Measurements from ENCODE around the gene BRD3OS. TPM values are rescaled to one million over a fixed set of nuclear protein-coding genes. Genes with fewer than 3 reads are reported as not detected.

BRD3OS gene
- total and polyA plus RNA-seq, 2 of the 13 experiments (the other 11 are each of a cell fraction or from before 2014, with no cell fraction given), result 4.9 to 5.7 TPM

DNA sequence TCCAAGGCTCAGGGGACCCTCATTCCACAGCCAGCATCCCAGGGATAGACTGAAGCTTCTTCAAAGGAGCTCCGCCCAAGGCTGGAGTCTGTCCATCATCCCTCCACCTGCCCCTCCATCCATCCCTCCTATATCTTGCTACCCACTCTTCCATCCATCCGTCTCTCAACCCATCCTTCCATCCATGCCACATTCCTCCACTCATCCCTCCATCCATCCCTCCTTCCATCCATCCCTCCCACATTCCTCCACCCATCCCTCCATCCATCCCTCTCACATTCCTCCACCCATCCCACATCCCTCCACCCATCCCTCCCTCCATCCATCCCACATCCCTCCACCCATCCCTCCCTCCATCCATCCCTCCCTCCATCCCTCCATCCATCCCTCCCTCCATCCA is 27.7 kb upstream of the BRD3OS start:
- BruUV-seq (replicated peaks), result no TSS peak
- POLR2A ChIA-PET, result no interaction called here
- in situ Hi-C loops (cut with HindIII; ENCODE audit: extremely low pct_ligation_motif_present, low pct_unique_long_range_greater_than_20kb), result no loop called here

DNA sequence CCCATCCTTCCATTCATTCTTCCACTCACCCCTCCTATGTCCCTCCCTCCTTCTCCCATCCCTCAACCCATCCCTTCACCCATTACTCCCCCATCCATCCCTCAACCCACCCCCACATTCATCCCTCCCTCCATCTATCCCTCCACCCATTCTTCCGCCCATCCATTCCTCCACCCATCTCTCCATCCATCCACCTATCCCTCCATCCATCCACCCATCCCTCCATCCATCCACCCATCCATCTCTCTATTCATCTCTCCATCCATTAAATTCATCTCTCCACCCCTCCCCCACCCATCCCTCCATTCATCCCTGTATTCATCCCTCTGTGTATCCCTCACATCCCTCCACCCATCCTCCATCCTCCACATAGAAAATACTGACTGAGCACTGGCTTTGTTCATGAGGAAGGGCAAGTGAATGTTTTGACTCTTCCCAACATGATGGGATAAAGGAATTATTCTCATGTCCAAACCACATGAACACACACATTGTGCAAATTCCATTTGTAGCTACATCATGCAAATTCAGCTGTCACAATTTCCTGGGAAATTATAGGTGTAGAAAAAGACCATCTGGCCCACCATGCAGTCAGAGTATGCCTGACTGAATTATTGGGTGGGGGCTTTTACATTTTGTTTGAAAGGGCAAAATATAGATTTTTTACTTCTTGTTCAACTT is 26.2 kb upstream of the BRD3OS start:
- H4K20me1 ChIP-seq (ENCODE audit: insufficient read depth, low read length), result 0 out of 2 replicates have a peak, but pooled peaks cover 4% of the 10 kb centered on the region
- H3K4me3 ChIP-seq (replicated peaks in 1 of 3; ENCODE audit: insufficient read depth in 1 of 3, low read depth in 2 of 3, low read length in 3 of 3), result no peak overlapping the region
- no peak overlapping the region for H3K9ac ChIP-seq (ENCODE audit: insufficient read depth, low read depth, low read length)
- ATAC-seq (no peak), DNase-seq (ENCODE audit: low spot score) (no peak), FAIRE-seq (no peak)
- intact Hi-C loops (cut with micrococcal nuclease; ENCODE audit: unreplicated experiment) (no loop called here), in situ Hi-C loops (cut with HindIII; ENCODE audit: extremely low pct_ligation_motif_present, low pct_unique_long_range_greater_than_20kb) (no loop called here)
- 91% methylated on average over 1 of the region's 1 CpG for WGBS (ENCODE audit: low lambda C conversion rate)
- H3K27me3 ChIP-seq (ENCODE audit: control insufficient read depth in 1 of 2, insufficient read depth in 2 of 2, low read length in 2 of 2), result no peaks in the 10 kb centered on the region; a peak in 1 of 5 replicates
- no peak overlapping the region for H3K27ac ChIP-seq (ENCODE audit: extremely low read length, insufficient read depth, low read length)
- no TSS peak for BruUV-seq (replicated peaks)
- no peaks in the 10 kb centered on the region for H3K9me3 ChIP-seq (ENCODE audit: low read length)
- no peak overlapping the region for H2AFZ ChIP-seq (ENCODE audit: low read length)
- CTCF ChIA-PET (ENCODE audit: low intra/inter-chr PET ratio, low total read pairs), result no interaction called here
- POLR2A ChIA-PET, result no interaction called here
- H3K36me3 ChIP-seq (replicated peaks in 1 of 2; ENCODE audit: control insufficient read depth in 1 of 2, insufficient read depth in 2 of 2, low read length in 2 of 2), result no peaks in the 10 kb centered on the region
- no peak overlapping the region for H3K4me2 ChIP-seq (ENCODE audit: low read depth, low read length)
- no peaks in the 10 kb centered on the region for H3K79me2 ChIP-seq (ENCODE audit: insufficient read depth, low read length)
- peaks cover 19% of the 10 kb centered on the region for H3K4me1 ChIP-seq (ENCODE audit: insufficient read depth, low read length)
- TF ChIP-seq SOX6 (IDR thresholded peaks at IDR 0.05), result no peak
- TF ChIP-seq SOX6 (CRISPR knock-in tag; IDR thresholded peaks at IDR 0.05), result no peak
- TF ChIP-seq NPAS2 (CRISPR knock-in tag; IDR thresholded peaks at IDR 0.05; ENCODE audit: borderline replicate concordance), result no peak
- TF ChIP-seq ZNF883 (CRISPR knock-in tag; IDR thresholded peaks at IDR 0.05; ENCODE audit: not compliant biosample characterization), result no peak
- no peak for TF ChIP-seq SETDB1 (CRISPR knock-in tag; IDR thresholded peaks at IDR 0.05; ENCODE audit: borderline replicate concordance)
- TF ChIP-seq SCMH1 (CRISPR knock-in tag; IDR thresholded peaks at IDR 0.05; ENCODE audit: borderline replicate concordance), result no peak
- TF ChIP-seq MED1 (CRISPR knock-in tag; IDR thresholded peaks at IDR 0.05), result no peak
- TF ChIP-seq ZNF256 (CRISPR knock-in tag; conservative IDR thresholded peaks at IDR 0.05), result no peak
- TF ChIP-seq, protein P1, sequence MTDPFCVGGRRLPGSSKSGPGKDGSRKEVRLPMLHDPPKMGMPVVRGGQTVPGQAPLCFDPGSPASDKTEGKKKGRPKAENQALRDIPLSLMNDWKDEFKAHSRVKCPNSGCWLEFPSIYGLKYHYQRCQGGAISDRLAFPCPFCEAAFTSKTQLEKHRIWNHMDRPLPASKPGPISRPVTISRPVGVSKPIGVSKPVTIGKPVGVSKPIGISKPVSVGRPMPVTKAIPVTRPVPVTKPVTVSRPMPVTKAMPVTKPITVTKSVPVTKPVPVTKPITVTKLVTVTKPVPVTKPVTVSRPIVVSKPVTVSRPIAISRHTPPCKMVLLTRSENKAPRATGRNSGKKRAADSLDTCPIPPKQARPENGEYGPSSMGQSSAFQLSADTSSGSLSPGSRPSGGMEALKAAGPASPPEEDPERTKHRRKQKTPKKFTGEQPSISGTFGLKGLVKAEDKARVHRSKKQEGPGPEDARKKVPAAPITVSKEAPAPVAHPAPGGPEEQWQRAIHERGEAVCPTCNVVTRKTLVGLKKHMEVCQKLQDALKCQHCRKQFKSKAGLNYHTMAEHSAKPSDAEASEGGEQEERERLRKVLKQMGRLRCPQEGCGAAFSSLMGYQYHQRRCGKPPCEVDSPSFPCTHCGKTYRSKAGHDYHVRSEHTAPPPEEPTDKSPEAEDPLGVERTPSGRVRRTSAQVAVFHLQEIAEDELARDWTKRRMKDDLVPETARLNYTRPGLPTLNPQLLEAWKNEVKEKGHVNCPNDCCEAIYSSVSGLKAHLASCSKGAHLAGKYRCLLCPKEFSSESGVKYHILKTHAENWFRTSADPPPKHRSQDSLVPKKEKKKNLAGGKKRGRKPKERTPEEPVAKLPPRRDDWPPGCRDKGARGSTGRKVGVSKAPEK (CRISPR knock-in tag; IDR thresholded peaks at IDR 0.05; ENCODE audit: borderline replicate concordance), result no peak

More for the DNA sequence above, 27.7 kb upstream of the BRD3OS start:
- H3K9me3 ChIP-seq (ENCODE audit: low read length), result no peaks in the 10 kb centered on the region
- no peak for ATAC-seq
- no peak overlapping the region for H3K9ac ChIP-seq (ENCODE audit: insufficient read depth, low read depth, low read length)
- no peak overlapping the region for H3K4me2 ChIP-seq (ENCODE audit: low read depth, low read length)
- WGBS (ENCODE audit: low lambda C conversion rate), result 29% methylated on average over 2 of the region's 2 CpGs
- no peak overlapping the region for H3K27ac ChIP-seq (ENCODE audit: extremely low read length, insufficient read depth, low read length)
- H3K27me3 ChIP-seq (ENCODE audit: control insufficient read depth in 1 of 2, insufficient read depth in 2 of 2, low read length in 2 of 2), result no peaks in the 10 kb centered on the region; a peak in 1 of 5 replicates
- TF ChIP-seq MTF1 (CRISPR knock-in tag; IDR thresholded peaks at IDR 0.05) (no peak), MEF2D (CRISPR knock-in tag; IDR thresholded peaks at IDR 0.05) (no peak), ZSCAN12 (CRISPR knock-in tag; IDR thresholded peaks at IDR 0.05) (no peak)
- TF ChIP-seq, protein P2, sequence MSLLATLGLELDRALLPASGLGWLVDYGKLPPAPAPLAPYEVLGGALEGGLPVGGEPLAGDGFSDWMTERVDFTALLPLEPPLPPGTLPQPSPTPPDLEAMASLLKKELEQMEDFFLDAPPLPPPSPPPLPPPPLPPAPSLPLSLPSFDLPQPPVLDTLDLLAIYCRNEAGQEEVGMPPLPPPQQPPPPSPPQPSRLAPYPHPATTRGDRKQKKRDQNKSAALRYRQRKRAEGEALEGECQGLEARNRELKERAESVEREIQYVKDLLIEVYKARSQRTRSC (CRISPR knock-in tag; IDR thresholded peaks at IDR 0.05; ENCODE audit: low read depth), result no peak
- TF ChIP-seq, protein P3, sequence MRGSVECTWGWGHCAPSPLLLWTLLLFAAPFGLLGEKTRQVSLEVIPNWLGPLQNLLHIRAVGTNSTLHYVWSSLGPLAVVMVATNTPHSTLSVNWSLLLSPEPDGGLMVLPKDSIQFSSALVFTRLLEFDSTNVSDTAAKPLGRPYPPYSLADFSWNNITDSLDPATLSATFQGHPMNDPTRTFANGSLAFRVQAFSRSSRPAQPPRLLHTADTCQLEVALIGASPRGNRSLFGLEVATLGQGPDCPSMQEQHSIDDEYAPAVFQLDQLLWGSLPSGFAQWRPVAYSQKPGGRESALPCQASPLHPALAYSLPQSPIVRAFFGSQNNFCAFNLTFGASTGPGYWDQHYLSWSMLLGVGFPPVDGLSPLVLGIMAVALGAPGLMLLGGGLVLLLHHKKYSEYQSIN (CRISPR knock-in tag; IDR thresholded peaks at IDR 0.05; ENCODE audit: borderline replicate concordance), result no peak
- TF ChIP-seq, protein P4, sequence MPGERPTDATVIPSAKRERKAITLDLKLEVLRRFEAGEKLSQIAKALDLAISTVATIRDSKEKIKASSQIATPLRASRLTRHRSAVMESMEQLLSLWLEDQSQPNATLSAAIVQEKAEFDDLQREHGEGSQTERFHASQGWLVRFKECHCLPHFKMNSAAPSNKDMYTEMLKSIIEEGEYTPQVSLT (CRISPR knock-in tag; IDR thresholded peaks at IDR 0.05; ENCODE audit: borderline replicate concordance, low read depth), result no peak
- CTCF ChIA-PET (ENCODE audit: low intra/inter-chr PET ratio, low total read pairs), result no interaction called here
- H2AFZ ChIP-seq (ENCODE audit: low read length), result no peak overlapping the region
- no peak overlapping the region for H3K4me3 ChIP-seq (replicated peaks in 1 of 3; ENCODE audit: insufficient read depth in 1 of 3, low read depth in 2 of 3, low read length in 3 of 3)
- no peak for DNase-seq (ENCODE audit: low spot score)
- H4K20me1 ChIP-seq (ENCODE audit: insufficient read depth, low read length), result 0 out of 2 replicates have a peak, but pooled peaks cover 4% of the 10 kb centered on the region
- intact Hi-C loops (cut with micrococcal nuclease; ENCODE audit: unreplicated experiment), result no loop called here
- peaks cover 25% of the 10 kb centered on the region for H3K4me1 ChIP-seq (ENCODE audit: insufficient read depth, low read length)
- no peaks in the 10 kb centered on the region for H3K79me2 ChIP-seq (ENCODE audit: insufficient read depth, low read length)
- no peak for FAIRE-seq
- no peaks in the 10 kb centered on the region for H3K36me3 ChIP-seq (replicated peaks in 1 of 2; ENCODE audit: control insufficient read depth in 1 of 2, insufficient read depth in 2 of 2, low read length in 2 of 2)
